HepG2 (cell line): ENCODE data around the gene ADRM1. TPM values are rescaled to one million over a fixed set of nuclear protein-coding genes. Genes with fewer than 3 reads are reported as not detected.

Experiments used
- ATAC-seq: fragments of 200-7000 bp; cut with Tn5 transposase; 3 replicates; pipeline ENCODE4 v1.9.1; 2020; ENCODE audit warnings: mild to moderate bottlenecking, moderate library complexity
- BruUV-seq: library from RNA; stranded (reverse); fragments of 400-500 nt; replicated peaks from 2 replicates; lab custom pipeline; 2021; lab: Mats Ljungman, UMichigan
- CTCF ChIA-PET: fragments of 300-600 bp; formaldehyde crosslinking; extraction: SDS; loops from one replicate; lab custom pipeline; 2021; ENCODE audit warnings: low total read pairs, inconsistent platforms, low intra/inter-chr PET ratio; lab: Yijun Ruan, JAX
- POLR2A ChIA-PET: fragments of 350-600 bp; sonication (Branson Sonifier 250); formaldehyde crosslinking; loops from one replicate; lab custom pipeline; 2020; ENCODE audit warnings: antibody characterized with exemption, inconsistent platforms; lab: Yijun Ruan, JAX
- DNase-seq: peaks from one replicate; pipeline ENCODE4 v3.0.0-alpha.2; 2015; ENCODE audit warnings: low spot score
- FAIRE-seq: peaks from 3 replicates; lab custom pipeline; 2011; peaks lifted over from hg19 to GRCh38; lab: Jason Lieb, UNC
- H2AFZ ChIP-seq: one replicate; pipeline ENCODE4 v1.6.1; 2011; ENCODE audit warnings: low read length, inconsistent platforms
- H3K27ac ChIP-seq: fragments of 300-600 bp; 3 replicates; pipeline ENCODE4 v1.8.0; 2011; ENCODE audit warnings: mixed run types, mild to moderate bottlenecking, mixed read lengths, low read length, inconsistent platforms; ENCODE audit not compliant: insufficient read depth; ENCODE audit errors: extremely low read length
- H3K27me3 ChIP-seq, 2 experiments: fragments of 200-600 bp in 1 of 2; 2 replicates in 1 of 2; 3 replicates in 1 of 2; pipeline versions ENCODE4 v1.6.0 to v1.8.0; 2011; ENCODE audit warnings: low read length in 2 of 2, mild to moderate bottlenecking in 2 of 2, moderate library complexity in 2 of 2, inconsistent platforms in 1 of 2; ENCODE audit not compliant: insufficient read depth in 2 of 2, control insufficient read depth in 1 of 2
- H3K36me3 ChIP-seq, 2 experiments: fragments of 200-600 bp in 1 of 2; replicated peaks in 1 of 2; 2 replicates in 1 of 2; 3 replicates in 1 of 2; pipeline versions ENCODE4 v1.5.1 to v1.8.0; 2011; ENCODE audit warnings: low read length in 2 of 2, inconsistent platforms in 1 of 2; ENCODE audit not compliant: insufficient read depth in 2 of 2, control insufficient read depth in 1 of 2
- H3K4me1 ChIP-seq: 2 replicates; pipeline ENCODE4 v1.5.1; 2012; ENCODE audit warnings: low read length, inconsistent platforms; ENCODE audit not compliant: insufficient read depth
- H3K4me2 ChIP-seq: 2 replicates; pipeline ENCODE4 v1.6.0; 2011; ENCODE audit warnings: low read depth, low read length, inconsistent platforms
- H3K4me3 ChIP-seq, 3 experiments: fragments of 200-600 bp in 1 of 3; sonication (generic), shearing (Covaris generic) in 1 of 3; replicated peaks in 1 of 3; 2 replicates each; pipeline ENCODE4 v1.5.1; 2011 to 2016; ENCODE audit warnings: low read length in 3 of 3, inconsistent platforms in 2 of 3, low read depth in 2 of 3, mild to moderate bottlenecking in 2 of 3, control low read depth in 1 of 3, mixed read lengths in 1 of 3; ENCODE audit not compliant: insufficient read depth in 1 of 3
- H3K79me2 ChIP-seq: one replicate; pipeline ENCODE4 v1.6.1; 2011; ENCODE audit warnings: low read length, inconsistent platforms; ENCODE audit not compliant: insufficient read depth
- H3K9ac ChIP-seq: 2 replicates; pipeline ENCODE4 v1.6.0; 2011; ENCODE audit warnings: mild to moderate bottlenecking, low read depth, low read length, inconsistent platforms; ENCODE audit not compliant: insufficient read depth
- H3K9me3 ChIP-seq: 2 replicates; pipeline ENCODE4 v1.5.1; 2012; ENCODE audit warnings: mild to moderate bottlenecking, low read length
- H4K20me1 ChIP-seq: 2 replicates; pipeline ENCODE4 v1.6.0; 2011; ENCODE audit warnings: inconsistent platforms, mild to moderate bottlenecking, low read length, moderate library complexity; ENCODE audit not compliant: insufficient read depth
- GLI4 ChIP-seq: sonication (generic); formaldehyde crosslinking; IDR thresholded peaks from 2 replicates; pipeline ENCODE4 v1.5.1; 2020; ENCODE audit warnings: missing genetic modification reagents, mild to moderate bottlenecking, moderate library complexity, borderline replicate concordance
- GPBP1L1 ChIP-seq: sonication (generic); formaldehyde crosslinking; IDR thresholded peaks from 2 replicates; pipeline ENCODE4 v1.5.0; 2020; ENCODE audit warnings: mild to moderate bottlenecking, missing genetic modification reagents
- GTF3A ChIP-seq: sonication (generic); formaldehyde crosslinking; conservative IDR thresholded peaks from 2 replicates; pipeline ENCODE4 v1.4.0; 2020; ENCODE audit warnings: mild to moderate bottlenecking, missing genetic modification reagents
- HNRNPUL1 ChIP-seq: fragments of 200-400 bp; formaldehyde crosslinking; IDR thresholded peaks from 2 replicates; pipeline ENCODE4 v1.6.1; 2017; ENCODE audit warnings: low read depth, mild to moderate bottlenecking, low read length, moderate library complexity
- MTA1 ChIP-seq: sonication (generic); formaldehyde crosslinking; IDR thresholded peaks from 2 replicates; pipeline ENCODE4 v1.4.0; 2020; ENCODE audit warnings: missing genetic modification reagents, mild to moderate bottlenecking, borderline replicate concordance
- PITX1 ChIP-seq: sonication (generic); formaldehyde crosslinking; IDR thresholded peaks from 2 replicates; pipeline ENCODE4 v1.5.1; 2020; ENCODE audit warnings: mild to moderate bottlenecking, missing genetic modification reagents
- SETDB1 ChIP-seq: sonication (generic); formaldehyde crosslinking; IDR thresholded peaks from 2 replicates; pipeline ENCODE4 v1.5.1; 2020; ENCODE audit warnings: missing genetic modification reagents, mild to moderate bottlenecking, borderline replicate concordance
- SOX6 ChIP-seq, 2 experiments: fragments of 450-650 bp in 1 of 2; sonication (generic) in 1 of 2; formaldehyde crosslinking in 1 of 2; IDR thresholded peaks; 2 replicates each; pipeline versions ENCODE4 v1.4.0 to v1.6.1; 2017 to 2020; ENCODE audit warnings: antibody characterized with exemption in 1 of 2, mild to moderate bottlenecking in 1 of 2, missing genetic modification reagents in 1 of 2
- SP1 ChIP-seq, 2 experiments: fragments of 450-650 bp in 1 of 2; sonication (generic) in 1 of 2; formaldehyde crosslinking in 1 of 2; IDR thresholded peaks; 2 replicates each; pipeline versions ENCODE4 v1.4.0 to v1.6.1; 2016 to 2020; ENCODE audit warnings: missing genetic modification reagents in 1 of 2
- SP4 ChIP-seq: sonication (generic); formaldehyde crosslinking; IDR thresholded peaks from 2 replicates; pipeline ENCODE4 v1.8.1; 2023; ENCODE audit warnings: mild to moderate bottlenecking, missing genetic modification reagents
- SRY ChIP-seq: sonication (generic); formaldehyde crosslinking; IDR thresholded peaks from 2 replicates; pipeline ENCODE4 v1.8.0; 2022; ENCODE audit warnings: mild to moderate bottlenecking, missing genetic modification reagents
- TFE3 ChIP-seq: IDR thresholded peaks from 2 replicates; pipeline ENCODE4 v1.6.1; 2016
- ZBTB1 ChIP-seq: sonication (generic); formaldehyde crosslinking; IDR thresholded peaks from 2 replicates; pipeline ENCODE4 v1.4.0; 2020; ENCODE audit warnings: missing genetic modification reagents, borderline replicate concordance
- ZBTB42 ChIP-seq: sonication (generic); formaldehyde crosslinking; IDR thresholded peaks from 2 replicates; pipeline ENCODE4 v1.5.0; 2020; ENCODE audit warnings: mild to moderate bottlenecking, missing genetic modification reagents
- ZFX ChIP-seq: sonication (generic); formaldehyde crosslinking; IDR thresholded peaks from 2 replicates; pipeline ENCODE4 v1.4.0; 2020; ENCODE audit warnings: mild to moderate bottlenecking, low read depth, missing genetic modification reagents, moderate library complexity
- ZNF121 ChIP-seq: sonication (generic); formaldehyde crosslinking; IDR thresholded peaks from 2 replicates; pipeline ENCODE4 v1.5.0; 2020; ENCODE audit warnings: mild to moderate bottlenecking, missing genetic modification reagents
- ZNF17 ChIP-seq: sonication (generic); formaldehyde crosslinking; IDR thresholded peaks from 2 replicates; pipeline ENCODE4 v1.5.0; 2020; ENCODE audit warnings: mild to moderate bottlenecking, missing genetic modification reagents
- ZNF614 ChIP-seq: IDR thresholded peaks from 2 replicates; pipeline ENCODE4 v1.6.1; 2018; ENCODE audit warnings: missing biosample characterization, missing genetic modification reagents, inconsistent platforms, borderline replicate concordance
- ZNF672 ChIP-seq: sonication (generic); formaldehyde crosslinking; IDR thresholded peaks from 2 replicates; pipeline ENCODE4 v1.8.1; 2022; ENCODE audit warnings: missing genetic modification reagents
- WGBS: methylation state at CpG from one replicate; pipeline ENCODE4 v1.1.6; 2017; ENCODE audit warnings: low lambda C conversion rate; 5-methylcytosine and 5-hydroxymethylcytosine counted together
- in situ Hi-C: cut with HindIII; loops from 2 replicates; pipeline ENCODE4 v1.10.0; 2017; ENCODE audit warnings: low pct_unique_long_range_greater_than_20kb; ENCODE audit not compliant: extremely low pct_ligation_motif_present
- intact Hi-C: fragments of 100-400 bp; cut with micrococcal nuclease; formaldehyde crosslinking; loops from one replicate; pipeline ENCODE4 v1.10.0; 2022; ENCODE audit not compliant: unreplicated experiment
- polyA plus RNA-seq, 8 experiments: library from polyadenylated mRNA; depleted of rRNA in 3 of 8; stranded (reverse) in 7 of 8; unstranded in 1 of 8; fragments of >200 nt; fragmentation: Illumina TruSeq in 4 of 8; extraction: Trizol in 4 of 8; gene quantifications; 2 replicates each; pipeline versions ENCODE4 v1.2.1 to v1.2.3, GENCODE V29; 2011 to 2016; ENCODE audit warnings: low read depth in 4 of 8, missing spikeins in 1 of 8, mixed read lengths in 1 of 8; ENCODE audit not compliant: insufficient read depth in 1 of 8
- total RNA-seq, 5 experiments: library from RNA; depleted of rRNA; stranded (reverse); fragments of >200 nt; fragmentation: Illumina TruSeq; extraction: Trizol; gene quantifications; 2 replicates each; pipeline ENCODE4 v1.2.3, GENCODE V29; 2016; ENCODE audit warnings: low read depth in 1 of 5
- TF ChIP-seq, protein P1 (sequence below): IDR thresholded peaks from 2 replicates; pipeline ENCODE4 v1.6.1; 2018; ENCODE audit warnings: missing genetic modification reagents

The ADRM1 gene
- total and polyA plus RNA-seq, 2 of the 13 experiments (the other 11 are each of a cell fraction or from before 2014, with no cell fraction given), result 92.9 to 154 TPM

- H3K4me1 ChIP-seq, result peaks cover 43% of the 10 kb centered on the region
- in situ Hi-C loops, result no loop called here
- no peak for DNase-seq
- TF ChIP-seq ZBTB42 (CRISPR knock-in tag), result no peak
- no peak for TF ChIP-seq SETDB1 (CRISPR knock-in tag)
- TF ChIP-seq SP4, result 0 out of 2 replicates have a peak, but pooled peaks have one; percentile 5
- TF ChIP-seq GLI4 (CRISPR knock-in tag), result no peak
- no peak for TF ChIP-seq GPBP1L1 (CRISPR knock-in tag)
- TF ChIP-seq TFE3 (CRISPR knock-in tag), result no peak
- no peak for TF ChIP-seq ZNF17 (CRISPR knock-in tag)
- no peak for TF ChIP-seq SRY
- TF ChIP-seq ZNF121 (CRISPR knock-in tag), result peak; percentile 50; the same call in 1 of the 2 replicates
- TF ChIP-seq ZNF614 (CRISPR knock-in tag), result no peak
- TF ChIP-seq MTA1 (CRISPR knock-in tag), result peak; percentile 56; the same call in 1 of the 2 replicates
- no peak for TF ChIP-seq ZFX (CRISPR knock-in tag)
- TF ChIP-seq ZBTB1, result no peak
- no peak for TF ChIP-seq HNRNPUL1
- TF ChIP-seq ZNF672, result no peak
- TF ChIP-seq, protein P1, sequence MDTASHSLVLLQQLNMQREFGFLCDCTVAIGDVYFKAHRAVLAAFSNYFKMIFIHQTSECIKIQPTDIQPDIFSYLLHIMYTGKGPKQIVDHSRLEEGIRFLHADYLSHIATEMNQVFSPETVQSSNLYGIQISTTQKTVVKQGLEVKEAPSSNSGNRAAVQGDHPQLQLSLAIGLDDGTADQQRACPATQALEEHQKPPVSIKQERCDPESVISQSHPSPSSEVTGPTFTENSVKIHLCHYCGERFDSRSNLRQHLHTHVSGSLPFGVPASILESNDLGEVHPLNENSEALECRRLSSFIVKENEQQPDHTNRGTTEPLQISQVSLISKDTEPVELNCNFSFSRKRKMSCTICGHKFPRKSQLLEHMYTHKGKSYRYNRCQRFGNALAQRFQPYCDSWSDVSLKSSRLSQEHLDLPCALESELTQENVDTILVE (CRISPR knock-in tag), result no peak
- no peak for TF ChIP-seq PITX1 (CRISPR knock-in tag)
- no peak for TF ChIP-seq SOX6 (IDR thresholded peaks at IDR 0.05)
- TF ChIP-seq SOX6 (CRISPR knock-in tag; IDR thresholded peaks at IDR 0.05), result no peak
- no peak for TF ChIP-seq GTF3A (CRISPR knock-in tag)
- TF ChIP-seq SP1 (IDR thresholded peaks at IDR 0.05), result no peak
- no peak for TF ChIP-seq SP1 (CRISPR knock-in tag; IDR thresholded peaks at IDR 0.05)
Measured at GRCh38 chr20:62350629-62351422, 48.0 kb downstream of the ADRM1 start.

More at GRCh38 chr20:62350629-62351422, 48.0 kb downstream of the ADRM1 start:
- no peak for FAIRE-seq
- Histone ChIP-seq H3K79me2 (peaks cover 18% of the 10 kb centered on the region), H3K9me3 (no peaks in the 10 kb centered on the region), H3K27me3 (no peaks in the 10 kb centered on the region), H2AFZ (no peak overlapping the region), H3K4me2 (no peak overlapping the region), H3K9ac (no peak overlapping the region), H3K36me3 (peaks cover 37 to 53% of the 10 kb centered on the region in 2 experiments), H4K20me1 (peaks cover 17% of the 10 kb centered on the region; the same call in 1 of the 2 replicates), H3K4me3 (no peak overlapping the region), H3K27ac (peak overlapping the region; percentile 6)
- WGBS, result 96% methylated on average over 23 of the region's 23 CpGs
- ATAC-seq, result no peak
- no TSS peak for BruUV-seq
- intact Hi-C loops, result no loop called here
- ChIA-PET CTCF (no interaction called here), POLR2A (interaction anchor here (0.9 to 5.8 kb wide), 3 partner anchors 14 to 25 kb away, joined by 7 to 62 read pairs (median 10); partner anchors contain the start of gene LAMA5)
